ENCODE measurements around the gene NPLOC4.

DNA sequence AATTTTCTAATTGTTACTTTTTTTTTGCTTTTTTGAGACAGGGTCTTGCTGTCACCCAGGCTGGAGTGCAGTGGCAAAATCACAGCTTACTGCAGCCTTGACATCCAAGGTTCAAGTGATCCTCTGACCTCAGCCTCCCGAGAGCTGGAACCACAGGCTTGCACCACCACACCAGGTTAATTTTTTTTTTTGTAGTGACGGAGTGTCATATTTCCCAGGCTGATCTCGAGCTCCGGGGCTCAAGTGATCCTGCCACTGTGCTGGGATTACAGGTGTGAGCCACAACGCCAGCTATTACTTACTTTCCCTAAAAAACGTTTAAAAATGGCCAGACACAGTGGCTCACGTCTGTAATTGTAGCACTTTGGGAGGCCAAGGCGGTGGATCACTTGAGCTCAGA lies 6.6 kb downstream of the NPLOC4 start:
- TF ChIP-seq, protein P1, sequence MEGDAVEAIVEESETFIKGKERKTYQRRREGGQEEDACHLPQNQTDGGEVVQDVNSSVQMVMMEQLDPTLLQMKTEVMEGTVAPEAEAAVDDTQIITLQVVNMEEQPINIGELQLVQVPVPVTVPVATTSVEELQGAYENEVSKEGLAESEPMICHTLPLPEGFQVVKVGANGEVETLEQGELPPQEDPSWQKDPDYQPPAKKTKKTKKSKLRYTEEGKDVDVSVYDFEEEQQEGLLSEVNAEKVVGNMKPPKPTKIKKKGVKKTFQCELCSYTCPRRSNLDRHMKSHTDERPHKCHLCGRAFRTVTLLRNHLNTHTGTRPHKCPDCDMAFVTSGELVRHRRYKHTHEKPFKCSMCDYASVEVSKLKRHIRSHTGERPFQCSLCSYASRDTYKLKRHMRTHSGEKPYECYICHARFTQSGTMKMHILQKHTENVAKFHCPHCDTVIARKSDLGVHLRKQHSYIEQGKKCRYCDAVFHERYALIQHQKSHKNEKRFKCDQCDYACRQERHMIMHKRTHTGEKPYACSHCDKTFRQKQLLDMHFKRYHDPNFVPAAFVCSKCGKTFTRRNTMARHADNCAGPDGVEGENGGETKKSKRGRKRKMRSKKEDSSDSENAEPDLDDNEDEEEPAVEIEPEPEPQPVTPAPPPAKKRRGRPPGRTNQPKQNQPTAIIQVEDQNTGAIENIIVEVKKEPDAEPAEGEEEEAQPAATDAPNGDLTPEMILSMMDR (IDR thresholded peaks at IDR 0.05; ENCODE audit: insufficient read depth, low read length), result no peak
- no peak for TF ChIP-seq POLR2AphosphoS5 (IDR thresholded peaks at IDR 0.05; ENCODE audit: low read depth)
- TF ChIP-seq GABPA (IDR thresholded peaks at IDR 0.05; ENCODE audit: low read depth), result no peak

All from HL-60 (cell line).